HL-60 (cell line): ENCODE results near the gene FBXO38.

Experiments
- DNase-seq, 2 experiments: peaks; one replicate each; pipeline ENCODE4 v3.0.0-alpha.2; 2010 to 2020; ENCODE audit warnings: low read depth in 1 of 2, low spot score in 1 of 2
- H3K27ac ChIP-seq: fragments of 250-450 bp; sonication (Bioruptor Pico); replicated peaks from 2 replicates; pipeline ENCODE4 v1.5.1; 2020; ENCODE audit warnings: mild to moderate bottlenecking, moderate library complexity
- H3K27me3 ChIP-seq: fragments of 250-450 bp; sonication (Bioruptor Pico); 2 replicates; pipeline ENCODE4 v1.5.1; 2021; ENCODE audit warnings: mild to moderate bottlenecking, moderate library complexity; ENCODE audit not compliant: insufficient read depth, poor library complexity, severe bottlenecking
- H3K4me3 ChIP-seq: replicated peaks from 2 replicates; pipeline ENCODE4 v1.5.1; 2011; ENCODE audit warnings: mild to moderate bottlenecking, control low read depth, low read length; ENCODE audit not compliant: insufficient read depth
- GABPA ChIP-seq: IDR thresholded peaks from 2 replicates; pipeline ENCODE4 v1.6.1; 2012; ENCODE audit warnings: low read depth
- POLR2AphosphoS5 ChIP-seq: IDR thresholded peaks from 2 replicates; pipeline ENCODE4 v1.6.1; 2012; ENCODE audit warnings: low read depth
- SPI1 ChIP-seq: IDR thresholded peaks from 2 replicates; pipeline ENCODE4 v1.6.1; 2012; ENCODE audit warnings: low read depth, mild to moderate bottlenecking, borderline replicate concordance
- TF ChIP-seq, protein P1 (sequence below): IDR thresholded peaks from one replicate; pipeline ENCODE4 v1.5.1; 2011; ENCODE audit warnings: low read length, control low read depth, inconsistent platforms; ENCODE audit not compliant: insufficient read depth
- TF ChIP-seq, protein P2 (sequence below): IDR thresholded peaks from 2 replicates; pipeline ENCODE4 v1.6.1; 2012; ENCODE audit warnings: low read depth; ENCODE audit not compliant: insufficient replicate concordance

FBXO38 gene

DNA sequence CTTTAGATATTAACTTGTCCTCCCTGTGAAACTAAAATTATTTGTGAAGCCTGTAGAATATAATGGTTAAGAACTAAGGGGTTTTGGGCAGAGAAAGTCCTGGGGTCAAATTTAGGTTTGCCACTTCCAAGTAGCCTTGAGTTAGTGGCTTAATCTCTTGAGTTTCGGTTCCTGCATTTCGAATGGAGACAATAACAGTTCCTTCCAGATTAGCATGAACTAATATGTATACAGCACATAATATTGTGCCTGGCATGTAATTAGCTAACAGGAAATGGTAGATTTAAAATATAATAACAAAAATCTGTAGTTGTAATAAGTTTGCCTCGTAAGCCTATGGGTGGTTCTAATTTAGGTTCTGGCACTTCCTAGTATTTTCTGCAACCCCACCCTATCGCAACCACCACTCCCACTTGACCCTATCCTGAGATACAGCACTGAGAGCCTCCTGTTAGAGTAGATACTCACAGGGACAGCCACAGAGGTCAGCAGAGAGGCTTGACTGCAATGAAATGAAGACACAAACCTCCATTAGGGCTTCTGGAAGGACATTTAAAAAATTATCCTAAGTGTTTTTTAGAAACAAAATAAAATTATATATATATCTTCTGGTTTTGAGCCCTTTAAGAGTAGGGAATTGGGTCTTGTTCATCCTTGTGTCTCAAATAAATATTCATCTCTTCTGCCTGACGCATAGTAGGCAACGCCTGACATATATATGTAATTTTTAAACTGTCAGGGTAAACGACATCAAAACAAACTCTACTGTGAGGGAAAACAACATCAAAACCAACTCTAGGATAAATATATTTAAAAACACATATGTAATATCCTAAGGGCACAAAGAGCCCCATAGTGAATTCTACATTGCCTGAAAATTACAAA, 39.9 kb upstream of the FBXO38 start:
- H3K4me3 ChIP-seq, result no peak overlapping the region
- no peak overlapping the region for H3K27ac ChIP-seq
- TF ChIP-seq POLR2AphosphoS5 (no peak), SPI1 (no peak), GABPA (no peak)
- TF ChIP-seq, protein P1, sequence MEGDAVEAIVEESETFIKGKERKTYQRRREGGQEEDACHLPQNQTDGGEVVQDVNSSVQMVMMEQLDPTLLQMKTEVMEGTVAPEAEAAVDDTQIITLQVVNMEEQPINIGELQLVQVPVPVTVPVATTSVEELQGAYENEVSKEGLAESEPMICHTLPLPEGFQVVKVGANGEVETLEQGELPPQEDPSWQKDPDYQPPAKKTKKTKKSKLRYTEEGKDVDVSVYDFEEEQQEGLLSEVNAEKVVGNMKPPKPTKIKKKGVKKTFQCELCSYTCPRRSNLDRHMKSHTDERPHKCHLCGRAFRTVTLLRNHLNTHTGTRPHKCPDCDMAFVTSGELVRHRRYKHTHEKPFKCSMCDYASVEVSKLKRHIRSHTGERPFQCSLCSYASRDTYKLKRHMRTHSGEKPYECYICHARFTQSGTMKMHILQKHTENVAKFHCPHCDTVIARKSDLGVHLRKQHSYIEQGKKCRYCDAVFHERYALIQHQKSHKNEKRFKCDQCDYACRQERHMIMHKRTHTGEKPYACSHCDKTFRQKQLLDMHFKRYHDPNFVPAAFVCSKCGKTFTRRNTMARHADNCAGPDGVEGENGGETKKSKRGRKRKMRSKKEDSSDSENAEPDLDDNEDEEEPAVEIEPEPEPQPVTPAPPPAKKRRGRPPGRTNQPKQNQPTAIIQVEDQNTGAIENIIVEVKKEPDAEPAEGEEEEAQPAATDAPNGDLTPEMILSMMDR, result no peak
- TF ChIP-seq, protein P2, sequence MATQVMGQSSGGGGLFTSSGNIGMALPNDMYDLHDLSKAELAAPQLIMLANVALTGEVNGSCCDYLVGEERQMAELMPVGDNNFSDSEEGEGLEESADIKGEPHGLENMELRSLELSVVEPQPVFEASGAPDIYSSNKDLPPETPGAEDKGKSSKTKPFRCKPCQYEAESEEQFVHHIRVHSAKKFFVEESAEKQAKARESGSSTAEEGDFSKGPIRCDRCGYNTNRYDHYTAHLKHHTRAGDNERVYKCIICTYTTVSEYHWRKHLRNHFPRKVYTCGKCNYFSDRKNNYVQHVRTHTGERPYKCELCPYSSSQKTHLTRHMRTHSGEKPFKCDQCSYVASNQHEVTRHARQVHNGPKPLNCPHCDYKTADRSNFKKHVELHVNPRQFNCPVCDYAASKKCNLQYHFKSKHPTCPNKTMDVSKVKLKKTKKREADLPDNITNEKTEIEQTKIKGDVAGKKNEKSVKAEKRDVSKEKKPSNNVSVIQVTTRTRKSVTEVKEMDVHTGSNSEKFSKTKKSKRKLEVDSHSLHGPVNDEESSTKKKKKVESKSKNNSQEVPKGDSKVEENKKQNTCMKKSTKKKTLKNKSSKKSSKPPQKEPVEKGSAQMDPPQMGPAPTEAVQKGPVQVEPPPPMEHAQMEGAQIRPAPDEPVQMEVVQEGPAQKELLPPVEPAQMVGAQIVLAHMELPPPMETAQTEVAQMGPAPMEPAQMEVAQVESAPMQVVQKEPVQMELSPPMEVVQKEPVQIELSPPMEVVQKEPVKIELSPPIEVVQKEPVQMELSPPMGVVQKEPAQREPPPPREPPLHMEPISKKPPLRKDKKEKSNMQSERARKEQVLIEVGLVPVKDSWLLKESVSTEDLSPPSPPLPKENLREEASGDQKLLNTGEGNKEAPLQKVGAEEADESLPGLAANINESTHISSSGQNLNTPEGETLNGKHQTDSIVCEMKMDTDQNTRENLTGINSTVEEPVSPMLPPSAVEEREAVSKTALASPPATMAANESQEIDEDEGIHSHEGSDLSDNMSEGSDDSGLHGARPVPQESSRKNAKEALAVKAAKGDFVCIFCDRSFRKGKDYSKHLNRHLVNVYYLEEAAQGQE, result no peak
- H3K27me3 ChIP-seq, result no peaks in the 10 kb centered on the region
- no peak for DNase-seq

DNA sequence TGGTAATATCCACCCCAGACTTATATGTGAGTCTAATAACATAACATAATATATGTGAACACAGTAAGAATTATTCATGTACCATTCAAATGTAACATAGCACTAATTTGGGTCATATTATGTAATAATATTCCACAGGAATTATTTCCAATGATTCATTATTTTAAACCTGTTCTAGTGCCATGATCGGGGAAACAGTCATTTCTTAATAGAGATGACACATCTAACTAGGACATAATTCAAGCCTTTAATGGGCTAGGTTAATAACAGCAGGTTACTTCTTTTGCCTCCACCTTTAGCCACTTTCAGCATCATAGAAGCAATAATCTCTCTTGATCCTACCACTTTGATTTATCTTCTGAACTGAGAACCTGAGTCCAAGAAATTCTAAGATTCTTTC, 36.1 kb upstream of the FBXO38 start:
- Histone ChIP-seq H3K27ac (no peak overlapping the region), H3K27me3 (peaks cover 9% of the 10 kb centered on the region), H3K4me3 (no peak overlapping the region)
- DNase-seq, result no peak
- TF ChIP-seq, protein P1, result no peak
- TF ChIP-seq, protein P2, result no peak
- TF ChIP-seq POLR2AphosphoS5 (no peak), GABPA (no peak), SPI1 (no peak)

DNA sequence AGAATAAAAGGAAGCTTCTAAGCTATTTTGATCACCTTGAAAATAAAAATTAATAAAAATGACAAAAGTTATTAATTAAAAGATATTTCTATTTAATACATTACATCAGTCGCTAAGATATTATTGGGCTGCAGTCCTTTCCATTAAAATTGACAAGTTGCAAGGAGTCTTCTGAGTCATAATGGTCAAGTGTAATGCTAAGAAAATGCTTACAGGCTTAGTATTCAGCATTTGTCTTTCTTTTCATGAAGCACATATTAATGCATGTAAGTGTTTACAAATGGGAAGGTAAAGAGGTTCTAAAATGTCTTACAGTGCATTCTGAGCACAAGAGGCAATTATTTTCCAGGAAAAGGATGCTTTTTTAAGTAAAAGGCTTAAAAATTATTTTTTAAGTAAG, 31.1 kb upstream of the FBXO38 start:
- no peak overlapping the region for H3K4me3 ChIP-seq
- H3K27ac ChIP-seq, result no peak overlapping the region
- DNase-seq, result no peak
- peaks cover 9% of the 10 kb centered on the region for H3K27me3 ChIP-seq
- TF ChIP-seq, protein P2, result no peak
- TF ChIP-seq SPI1 (no peak), GABPA (no peak), POLR2AphosphoS5 (no peak)
- TF ChIP-seq, protein P1, result no peak
